Pancreas (tissue), 10 donors: ENCODE data around the gene CATSPERE. TPM values are rescaled to one million over a fixed set of nuclear protein-coding genes. Genes with fewer than 3 reads are reported as not detected.
"Not testable (repeated sequence)": the region's sequence is repeated elsewhere in the genome, so short reads cannot be mapped to it uniquely, and the experiment has no call there.

ENCODE experiments used
- ATAC-seq, 4 donors: fragments of 200-7000 bp; cut with Tn5 transposase; one replicate each; pipeline versions ENCODE4 v1.8.0 to v1.9.1; 2020; ENCODE audit warnings: mild to moderate bottlenecking in 4 of 4, moderate library complexity in 4 of 4
- DNase-seq, 6 donors: peaks; one replicate each; pipeline ENCODE4 v3.0.0-alpha.2; 2020
- FAIRE-seq: peaks from 2 replicates; lab custom pipeline; 2012; peaks lifted over from hg19 to GRCh38; lab: Jason Lieb, UNC
- H3K27ac ChIP-seq, 4 donors: fragments of 200-600 bp; sonication (generic); 1 replicate in 3 of 4; 2 replicates in 1 of 4; pipeline versions ENCODE4 v1.5.0 to v1.8.0; 2020
- H3K27me3 ChIP-seq, 4 donors: fragments of 200-600 bp; one replicate each; pipeline ENCODE4 v1.8.0; 2021
- H3K36me3 ChIP-seq, 3 donors: fragments of 200-600 bp; sonication (generic) in 1 of 3; one replicate each; pipeline versions ENCODE4 v1.5.0 to v1.8.0; 2020 to 2021
- H3K4me1 ChIP-seq, 3 donors: fragments of 200-600 bp; one replicate each; pipeline ENCODE4 v1.8.0; 2021
- H3K4me3 ChIP-seq, 4 donors: fragments of 200-600 bp; sonication (generic) in 2 of 4; one replicate each; pipeline versions ENCODE4 v1.5.0 to v1.8.0; 2020 to 2021
- H3K9me3 ChIP-seq, 4 donors: fragments of 200-600 bp; one replicate each; pipeline ENCODE4 v1.8.0; 2021
- CTCF ChIP-seq, 4 donors: fragments of 200-600 bp; sonication (generic) in 3 of 4; IDR thresholded peaks; one replicate each; pipeline versions ENCODE4 v1.5.0 to v1.8.0; 2021; ENCODE audit warnings: antibody characterized with exemption in 4 of 4
- WGBS, 2 donors: extraction: QIAGEN DNeasy Blood & Tissue Kit; methylation state at CpG; one replicate each; pipeline ENCODE4 v1.1.7; 2013; 5-methylcytosine and 5-hydroxymethylcytosine counted together
- intact Hi-C, 3 donors: fragments of 100-400 bp; cut with DNase I; formaldehyde crosslinking; loops; one replicate each; pipeline versions ENCODE4 v1.11.1 to v1.14.2; 2022
- polyA plus RNA-seq, 2 donors: library from polyadenylated mRNA; stranded (reverse); fragments of 200-250 nt; gene quantifications; one replicate each; pipeline ENCODE4 v1.2.3, GENCODE V29; 2013
- total RNA-seq, 6 donors: library from RNA; stranded (reverse); fragmentation: NEBNext Ultra II Directional in 4 of 6; extraction: Animal tissue kit (Norgen Biotek cat#: 25700) in 4 of 6; gene quantifications; one replicate each; pipeline versions ENCODE4 v1.2.1 to v1.2.4, GENCODE V29; 2021 to 2023
- donor health status: healthy with polysubstance abuse.
- donor health status: DM: no; HTN: no; CAD: no; lungs with moderate emphysema.
- donor health status: DM: no; HTN: no; CAD: no.
- donor health status: control.
- donor health status: control.
- donor health status: Bipolar disorder and iron deficiency.
- donor health status: DM: yes; HTN: yes; CAD: no.
- donor health status: DM: no; HTN: no; CAD: no.
- donor health status: DM: no; HTN: no; CAD: no.
- donor health status: DM: yes; HTN: yes; CAD: no.

CATSPERE gene
- total and polyA plus RNA-seq, 8 donors, result 0.19 to 1.2 (median 0.57) TPM

GRCh38 chr1:244573768-244574167 is 112.7 kb downstream of the CATSPERE start:
- ATAC-seq (no peak), DNase-seq (no peak), FAIRE-seq (no peak)
- Histone ChIP-seq H3K4me1 (peaks cover 0 to 5% (median 0%) of the 10 kb centered on the region in 3 donors), H3K4me3 (no peak overlapping the region), H3K27ac (no peak overlapping the region), H3K36me3 (no peaks in the 10 kb centered on the region), H3K9me3 (no peaks in the 10 kb centered on the region), H3K27me3 (no peaks in the 10 kb centered on the region)
- 80 to 88% methylated on average over 2 of the region's 2 CpGs for WGBS, 2 donors
- intact Hi-C loops, result no loop called here
- no peak for TF ChIP-seq CTCF (IDR thresholded peaks at IDR 0.05)

- no peak for ATAC-seq
- H3K4me3 ChIP-seq, result no peak overlapping the region
- H3K4me1 ChIP-seq, result no peaks in the 10 kb centered on the region
- H3K36me3 ChIP-seq, result no peaks in the 10 kb centered on the region
- TF ChIP-seq CTCF (IDR thresholded peaks at IDR 0.05), result no peak
- no peak for DNase-seq
- no peak for FAIRE-seq
- no peaks in the 10 kb centered on the region for H3K27me3 ChIP-seq
- intact Hi-C loops, result no loop called here
- no peaks in the 10 kb centered on the region for H3K9me3 ChIP-seq
- WGBS, 2 donors, result 92 to 96% methylated on average over 3 of the region's 3 CpGs
- H3K27ac ChIP-seq, result no peak overlapping the region
Measured at GRCh38 chr1:244576259-244576892, 115.3 kb downstream of the CATSPERE start.

- not testable (repeated sequence) for H3K9me3 ChIP-seq
Measured at GRCh38 chr1:244578205-244578604, 117.1 kb downstream of the CATSPERE start.

GRCh38 chr1:244583358-244583982 is 122.4 kb downstream of the CATSPERE start:
- no peak for TF ChIP-seq CTCF (IDR thresholded peaks at IDR 0.05)
- Histone ChIP-seq H3K27ac (no peak overlapping the region), H3K36me3 (no peaks in the 10 kb centered on the region), H3K27me3 (no peaks in the 10 kb centered on the region), H3K4me1 (no peaks in the 10 kb centered on the region), H3K4me3 (no peak overlapping the region), H3K9me3 (no peaks in the 10 kb centered on the region)
- ATAC-seq, result no peak
- intact Hi-C loops, result no loop called here
- no peak for DNase-seq
- FAIRE-seq, result no peak
- WGBS, 2 donors, result 75 to 78% methylated on average over 11 of the region's 11 CpGs

More at GRCh38 chr1:244578205-244578604, 117.1 kb downstream of the CATSPERE start:
- H3K36me3 ChIP-seq, H3K4me3 ChIP-seq, H3K27me3 ChIP-seq, FAIRE-seq, ATAC-seq, intact Hi-C loops, H3K4me1 ChIP-seq, DNase-seq, H3K27ac ChIP-seq: not testable (repeated sequence)
- 94 to 95% methylated on average over 7 of the region's 7 CpGs for WGBS, 2 donors

GRCh38 chr1:244585867-244586266 is 124.8 kb downstream of the CATSPERE start:
- no peak overlapping the region for H3K27ac ChIP-seq
- no peak overlapping the region for H3K4me3 ChIP-seq

More at GRCh38 chr1:244585867-244586266, 124.8 kb downstream of the CATSPERE start:
- ATAC-seq, result no peak
- intact Hi-C loops, result no loop called here
- no peak for FAIRE-seq
- Histone ChIP-seq H3K9me3 (no peaks in the 10 kb centered on the region), H3K36me3 (no peaks in the 10 kb centered on the region), H3K27me3 (no peaks in the 10 kb centered on the region), H3K4me1 (no peaks in the 10 kb centered on the region)
- WGBS, 2 donors, result 92 to 95% methylated on average over 4 of the region's 4 CpGs
- TF ChIP-seq CTCF (IDR thresholded peaks at IDR 0.05), result no peak
- DNase-seq, result no peak
